Activated CD8-positive, alpha-beta T cell treated with anti-CD3 and anti-CD28 coated beads for 36 hours (primary cell): ENCODE measurements around the gene GLIS2. TPM values are rescaled to one million over a fixed set of nuclear protein-coding genes. Genes with fewer than 3 reads are reported as not detected.

Experiments used
- ATAC-seq: fragments of 200-7000 bp; cut with Tn5 transposase; one replicate; pipeline ENCODE4 v1.10.0; 2021; ENCODE audit warnings: mild to moderate bottlenecking, moderate library complexity
- CTCF ChIA-PET: fragments of 350-600 bp; sonication (Branson Sonifier 250); formaldehyde crosslinking; loops from one replicate; lab custom pipeline; 2021; ENCODE audit warnings: antibody characterized with exemption; lab: Charles Lee
- POLR2A ChIA-PET: fragments of 350-600 bp; sonication (Branson Sonifier 250); formaldehyde crosslinking; loops from one replicate; lab custom pipeline; 2021; ENCODE audit warnings: antibody characterized with exemption; lab: Charles Lee
- DNase-seq: peaks from one replicate; pipeline ENCODE4 v3.0.0-alpha.2; 2020
- H3K27ac Mint-ChIP-seq: one replicate; pipeline ENCODE4 v1.8.0; 2021; ENCODE audit warnings: mild to moderate bottlenecking, mixed read lengths
- H3K27me3 Mint-ChIP-seq: one replicate; pipeline ENCODE4 v1.8.0; 2021; ENCODE audit warnings: mixed read lengths
- H3K36me3 Mint-ChIP-seq: one replicate; pipeline ENCODE4 v1.8.0; 2021; ENCODE audit warnings: low read depth, mixed read lengths
- H3K4me1 Mint-ChIP-seq: one replicate; pipeline ENCODE4 v1.8.0; 2021; ENCODE audit warnings: low read depth, mixed read lengths
- H3K4me3 Mint-ChIP-seq: one replicate; pipeline ENCODE4 v1.8.0; 2021; ENCODE audit warnings: mild to moderate bottlenecking, moderate library complexity, mixed read lengths
- H3K9me3 Mint-ChIP-seq: one replicate; pipeline ENCODE4 v1.8.0; 2021; ENCODE audit warnings: mixed read lengths
- intact Hi-C: fragments of 100-400 bp; cut with micrococcal nuclease; formaldehyde crosslinking; loops from one replicate; pipeline ENCODE4 v1.10.0; 2022
- total RNA-seq, 2 experiments: library from RNA; stranded (reverse); gene quantifications; one replicate each; pipeline ENCODE4 v1.2.3, GENCODE V29; 2021
- TF ChIP-seq, protein P1 (sequence below): fragments of 200-600 bp; IDR thresholded peaks from one replicate; pipeline ENCODE4 v1.8.0; 2022; ENCODE audit warnings: antibody characterized with exemption, mild to moderate bottlenecking

The GLIS2 gene
- total RNA-seq, 2 experiments from 2014 or later = 0.49 to 0.77 TPM

DNA sequence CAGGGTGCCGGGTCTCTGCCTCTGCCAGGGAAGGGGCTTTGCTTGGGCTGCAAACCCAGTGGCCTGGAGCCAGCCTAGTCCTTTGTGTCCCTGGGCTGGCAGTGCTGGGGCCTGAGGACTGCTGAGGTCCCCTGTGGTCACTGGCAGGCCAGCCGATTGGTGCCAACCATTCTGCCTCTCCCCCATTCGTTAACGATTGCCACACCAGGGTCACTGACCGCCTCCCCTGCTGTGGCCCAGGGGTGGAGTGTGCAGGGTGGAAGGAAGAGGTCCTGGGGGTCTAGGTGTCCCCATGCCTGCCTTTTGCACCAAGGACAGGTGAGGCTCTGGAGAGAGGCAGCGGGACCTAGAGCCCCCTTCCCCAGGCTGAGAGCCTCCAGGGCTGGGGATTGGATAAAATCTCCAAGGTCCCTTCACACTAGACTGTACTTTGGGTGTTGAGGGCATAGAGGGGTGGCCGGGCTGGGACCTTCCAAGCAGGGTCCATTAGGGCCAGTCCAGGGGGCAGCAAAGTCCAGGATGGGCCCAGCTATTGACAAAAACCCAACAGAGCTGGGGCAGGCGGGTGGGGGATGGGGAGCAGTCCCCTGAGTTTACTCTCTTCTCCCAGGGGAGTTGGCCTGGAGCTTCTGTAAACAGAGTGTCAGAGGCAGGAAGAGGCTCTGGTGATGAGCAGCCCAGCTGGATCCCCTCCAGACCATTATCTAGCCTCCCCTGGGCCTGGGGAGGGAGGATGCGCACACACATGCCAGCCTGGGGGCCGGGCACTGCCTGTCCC is 56.9 kb downstream of the GLIS2 start:
- no peak for ATAC-seq
- CTCF ChIA-PET = interaction anchor here (1.3 to 3.2 kb wide), 2 partner anchors 13 to 30 kb away, joined by 4 to 17 read pairs; no protein-coding TSS in a partner anchor

DNA sequence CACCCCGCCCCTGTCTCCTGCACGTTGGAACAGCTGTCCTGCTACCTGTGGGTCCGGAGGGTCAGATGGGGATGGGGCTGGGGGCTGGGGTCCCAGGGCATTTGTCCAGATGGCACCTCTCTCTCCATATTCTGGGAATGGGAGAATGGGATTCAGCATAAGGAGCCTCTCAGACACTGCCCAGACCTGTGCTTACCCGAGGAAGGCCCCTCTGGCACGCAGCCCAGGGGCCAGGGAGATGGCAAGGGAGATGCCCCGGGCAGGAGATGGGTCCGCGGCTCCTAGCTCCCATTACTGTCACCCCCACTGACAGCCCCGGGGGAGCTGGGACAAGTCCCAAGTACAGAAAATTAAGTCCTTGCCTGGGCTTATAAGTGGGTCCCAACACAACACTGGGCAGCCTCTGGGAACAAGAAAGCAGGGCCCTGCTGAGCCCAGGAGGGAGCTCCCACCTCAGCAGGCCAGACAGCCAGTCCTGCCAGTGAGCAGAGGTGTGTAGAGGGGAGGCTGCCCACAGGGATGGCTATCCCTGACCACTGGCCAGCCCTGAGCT is 57.6 kb downstream of the GLIS2 start:
- H3K27ac Mint-ChIP-seq = no peak overlapping the region
- TF ChIP-seq, protein P1, sequence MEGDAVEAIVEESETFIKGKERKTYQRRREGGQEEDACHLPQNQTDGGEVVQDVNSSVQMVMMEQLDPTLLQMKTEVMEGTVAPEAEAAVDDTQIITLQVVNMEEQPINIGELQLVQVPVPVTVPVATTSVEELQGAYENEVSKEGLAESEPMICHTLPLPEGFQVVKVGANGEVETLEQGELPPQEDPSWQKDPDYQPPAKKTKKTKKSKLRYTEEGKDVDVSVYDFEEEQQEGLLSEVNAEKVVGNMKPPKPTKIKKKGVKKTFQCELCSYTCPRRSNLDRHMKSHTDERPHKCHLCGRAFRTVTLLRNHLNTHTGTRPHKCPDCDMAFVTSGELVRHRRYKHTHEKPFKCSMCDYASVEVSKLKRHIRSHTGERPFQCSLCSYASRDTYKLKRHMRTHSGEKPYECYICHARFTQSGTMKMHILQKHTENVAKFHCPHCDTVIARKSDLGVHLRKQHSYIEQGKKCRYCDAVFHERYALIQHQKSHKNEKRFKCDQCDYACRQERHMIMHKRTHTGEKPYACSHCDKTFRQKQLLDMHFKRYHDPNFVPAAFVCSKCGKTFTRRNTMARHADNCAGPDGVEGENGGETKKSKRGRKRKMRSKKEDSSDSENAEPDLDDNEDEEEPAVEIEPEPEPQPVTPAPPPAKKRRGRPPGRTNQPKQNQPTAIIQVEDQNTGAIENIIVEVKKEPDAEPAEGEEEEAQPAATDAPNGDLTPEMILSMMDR = no peak
- ATAC-seq (no peak), DNase-seq (no peak)
- POLR2A ChIA-PET = interaction anchor here (0.8 kb wide), 1 partner anchor 11 kb away, joined by 3 read pairs; no protein-coding TSS in a partner anchor
- H3K9me3 Mint-ChIP-seq = no peaks in the 10 kb centered on the region
- intact Hi-C loops = no loop called here
- H3K4me1 Mint-ChIP-seq = peaks cover 9% of the 10 kb centered on the region
- no peak overlapping the region for H3K4me3 Mint-ChIP-seq
- no peaks in the 10 kb centered on the region for H3K27me3 Mint-ChIP-seq
- CTCF ChIA-PET = interaction anchor here (1.3 to 3.2 kb wide), 2 partner anchors 14 to 29 kb away, joined by 4 to 17 read pairs; no protein-coding TSS in a partner anchor
- no peaks in the 10 kb centered on the region for H3K36me3 Mint-ChIP-seq

More for the DNA sequence above, 56.9 kb downstream of the GLIS2 start:
- Mint-ChIP-seq H3K27me3 (no peaks in the 10 kb centered on the region), H3K4me3 (no peak overlapping the region), H3K4me1 (peaks cover 8% of the 10 kb centered on the region), H3K36me3 (no peaks in the 10 kb centered on the region), H3K9me3 (no peaks in the 10 kb centered on the region), H3K27ac (no peak overlapping the region)
- TF ChIP-seq, protein P1 = no peak
- intact Hi-C loops = no loop called here
- DNase-seq = no peak
- POLR2A ChIA-PET = interaction anchor here (0.8 kb wide), 1 partner anchor 11 kb away, joined by 3 read pairs; no protein-coding TSS in a partner anchor

DNA sequence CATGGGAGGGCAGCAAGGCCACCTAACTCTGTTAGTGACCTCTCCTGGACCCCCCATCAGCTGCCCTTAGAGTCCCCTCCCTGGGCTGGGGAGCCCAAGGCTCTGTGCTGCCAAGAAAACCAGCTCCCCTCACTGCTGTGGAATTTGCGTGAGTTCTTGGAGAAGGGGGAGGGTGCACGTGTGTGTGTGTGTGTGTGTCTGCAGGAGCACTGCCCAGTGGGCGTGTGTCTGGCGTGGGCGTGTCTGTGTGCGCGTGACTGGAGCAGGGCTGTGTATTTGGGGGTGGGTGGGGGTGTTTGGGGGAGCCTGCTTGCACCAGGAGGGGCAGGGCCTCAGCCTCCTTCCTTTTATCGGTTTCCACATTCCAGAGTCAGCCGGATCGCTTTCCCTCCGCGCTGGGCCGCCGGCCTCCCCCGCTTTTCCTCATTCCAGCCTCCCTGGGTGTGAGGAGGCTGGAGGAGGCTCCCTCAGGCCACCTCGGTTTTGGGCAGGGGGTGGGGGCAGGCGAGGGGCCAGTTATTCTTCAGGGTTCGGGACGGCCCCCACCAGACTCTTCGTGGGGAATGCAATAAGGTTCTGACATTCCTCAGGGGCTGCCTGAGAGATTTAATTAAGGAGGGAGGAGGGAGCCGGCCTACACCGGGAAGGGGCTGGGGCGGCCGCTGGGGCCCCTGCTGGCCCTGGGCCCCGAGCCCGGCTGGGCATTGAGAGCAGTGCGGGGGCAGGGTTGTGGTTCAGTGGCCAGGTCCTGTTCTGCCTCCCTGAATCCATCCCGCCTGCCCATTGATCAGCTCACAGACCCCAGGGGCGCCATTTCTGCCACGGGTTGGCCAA is 58.3 kb downstream of the GLIS2 start:
- CTCF ChIA-PET = interaction anchor here (2.2 to 3.2 kb wide), 2 partner anchors 15 to 29 kb away, joined by 8 to 17 read pairs; no protein-coding TSS in a partner anchor
- no peak overlapping the region for H3K4me3 Mint-ChIP-seq
- TF ChIP-seq, protein P1 = no peak
- no peaks in the 10 kb centered on the region for H3K36me3 Mint-ChIP-seq
- no peaks in the 10 kb centered on the region for H3K27me3 Mint-ChIP-seq
- H3K4me1 Mint-ChIP-seq = peaks cover 9% of the 10 kb centered on the region
- no peak for DNase-seq
- no peak for ATAC-seq
- no peaks in the 10 kb centered on the region for H3K9me3 Mint-ChIP-seq
- no peak overlapping the region for H3K27ac Mint-ChIP-seq
- intact Hi-C loops = no loop called here
- POLR2A ChIA-PET = interaction anchor here (0.8 to 1.0 kb wide), 2 partner anchors 9 to 10 kb away, joined by 3 read pairs; no protein-coding TSS in a partner anchor

DNA sequence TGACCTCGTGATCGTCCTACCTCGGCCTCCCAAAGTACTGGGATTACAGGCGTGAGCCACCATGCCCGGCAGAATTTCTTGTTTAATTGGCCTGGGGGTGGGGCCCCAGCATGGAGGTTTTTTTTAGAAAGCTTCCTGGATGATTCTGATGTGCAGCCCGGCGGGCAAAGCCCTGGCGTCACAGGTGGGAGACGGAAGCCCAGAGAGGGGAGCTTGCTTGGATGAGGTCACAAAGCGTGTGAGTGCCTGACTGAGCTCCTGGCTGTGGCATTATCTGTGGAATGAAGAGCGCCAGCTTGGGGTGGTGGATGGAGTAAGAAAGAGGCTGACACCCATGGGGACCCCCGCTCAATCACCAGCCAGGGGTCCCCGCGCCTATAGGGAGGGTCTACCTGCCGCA is 59.9 kb downstream of the GLIS2 start:
- Mint-ChIP-seq H3K9me3 (no peaks in the 10 kb centered on the region), H3K36me3 (no peaks in the 10 kb centered on the region), H3K4me1 (peaks cover 9% of the 10 kb centered on the region), H3K27me3 (no peaks in the 10 kb centered on the region), H3K4me3 (no peak overlapping the region), H3K27ac (no peak overlapping the region)
- DNase-seq (no peak), ATAC-seq (no peak)
- ChIA-PET POLR2A (interaction anchor here (0.8 to 1.2 kb wide), 3 partner anchors 25 to 117 kb away, joined by 3 read pairs; no protein-coding TSS in a partner anchor), CTCF (interaction anchor here (0.6 to 3.2 kb wide), 3 partner anchors 16 to 84 kb away, joined by 3 to 17 read pairs (median 8); no protein-coding TSS in a partner anchor)
- TF ChIP-seq, protein P1 = no peak
- intact Hi-C loops = no loop called here
